ENCODE data around the gene KMT5C.
A peak's percentile ranks its signal among the peaks of the same experiment; 100 is the strongest.

The KMT5C gene

GRCh38 chr19:55339105-55339888 is at the start of gene KMT5C:
TSS of gene KMT5C (plus strand) at chr19:55339876. CDS start at chr19:55341937, 2,061 bp downstream.
- peak; percentile 100 for DNase-seq (ENCODE audit: low read depth)

GRCh38 chr19:55297267-55297666 is 42.4 kb upstream of the KMT5C start:
- DNase-seq (ENCODE audit: low read depth): no peak

- DNase-seq (ENCODE audit: low read depth): no peak
Observed at GRCh38 chr19:55299991-55300390, 39.7 kb upstream of the KMT5C start.

- DNase-seq (ENCODE audit: low read depth): no peak
Observed at GRCh38 chr19:55300886-55301458, 38.7 kb upstream of the KMT5C start.

- DNase-seq (ENCODE audit: low read depth): peak; percentile 87
Observed at GRCh38 chr19:55301459-55302317, 38.0 kb upstream of the KMT5C start.

- no peak for DNase-seq (ENCODE audit: low read depth)
Observed at GRCh38 chr19:55302318-55302703, 37.4 kb upstream of the KMT5C start.

- DNase-seq (ENCODE audit: low read depth): no peak
Observed at GRCh38 chr19:55303477-55303876, 36.2 kb upstream of the KMT5C start.

GRCh38 chr19:55304279-55304978 is 35.2 kb upstream of the KMT5C start:
- no peak for DNase-seq (ENCODE audit: low read depth)

- no peak for DNase-seq (ENCODE audit: low read depth)
Observed at GRCh38 chr19:55304980-55305379, 34.7 kb upstream of the KMT5C start.

GRCh38 chr19:55305491-55305890 is 34.2 kb upstream of the KMT5C start:
- peak; percentile 13 for DNase-seq (ENCODE audit: low read depth)

GRCh38 chr19:55305983-55306562 is 33.6 kb upstream of the KMT5C start:
- no peak for DNase-seq (ENCODE audit: low read depth)

- no peak for DNase-seq (ENCODE audit: low read depth)
Observed at GRCh38 chr19:55306712-55307111, 33.0 kb upstream of the KMT5C start.

GRCh38 chr19:55308281-55308680 is 31.4 kb upstream of the KMT5C start:
- DNase-seq (ENCODE audit: low read depth): no peak

- no peak for DNase-seq (ENCODE audit: low read depth)
Observed at GRCh38 chr19:55309448-55309847, 30.2 kb upstream of the KMT5C start.

- no peak for DNase-seq (ENCODE audit: low read depth)
Observed at GRCh38 chr19:55310498-55310897, 29.2 kb upstream of the KMT5C start.

GRCh38 chr19:55311397-55311796 is 28.3 kb upstream of the KMT5C start:
- no peak for DNase-seq (ENCODE audit: low read depth)

- DNase-seq (ENCODE audit: low read depth): no peak
Observed at GRCh38 chr19:55311797-55312196, 27.9 kb upstream of the KMT5C start.

- no peak for DNase-seq (ENCODE audit: low read depth)
Observed at GRCh38 chr19:55312621-55313512, 26.8 kb upstream of the KMT5C start.

- DNase-seq (ENCODE audit: low read depth): no peak
Observed at GRCh38 chr19:55314396-55314795, 25.3 kb upstream of the KMT5C start.

GRCh38 chr19:55315956-55316525 is 23.6 kb upstream of the KMT5C start:
- DNase-seq (ENCODE audit: low read depth): no peak
